Measurements from ENCODE around the gene TTC31. TPM values are rescaled to one million over a fixed set of nuclear protein-coding genes. Genes with fewer than 3 reads are reported as not detected.

TTC31 gene
- total RNA-seq (ENCODE audit: low replicate concordance), result 21.1 and 27.5 TPM in 2 replicates
- long read RNA-seq, partial matches to known transcripts, result 1 of 13 reads
- long read RNA-seq, other reads (novel, unspliced or antisense), result 8 of 13 reads

GRCh38 chr2:74482801-74483674 lies at the start of gene TTC31, which contains the start of gene CCDC142:
TSS of gene TTC31 (plus strand) at chr2:74483081. CDS start at chr2:74483096, 15 bp downstream.
TSS of gene CCDC142 (minus strand) at chr2:74482998. CDS start at chr2:74482837, 161 bp downstream.
- Mint-ChIP-seq H3K9me3 (no peaks in the 10 kb centered on the region), H3K27ac (peak within 1 kb of the TSS; percentile 98), H3K4me1 (ENCODE audit: unreplicated experiment) (peaks cover 21% of the 10 kb centered on the region), H3K36me3 (peaks cover 12% of the 10 kb centered on the region), H3K4me3 (peak within 1 kb of the TSS; percentile 100), H3K27me3 (no peaks in the 10 kb centered on the region)
- peak; percentile 92 for DNase-seq (ENCODE audit: extremely low spot score, unreplicated experiment)
- TF ChIP-seq CTCF (conservative IDR thresholded peaks at IDR 0.05), result peak; percentile 95

DNA sequence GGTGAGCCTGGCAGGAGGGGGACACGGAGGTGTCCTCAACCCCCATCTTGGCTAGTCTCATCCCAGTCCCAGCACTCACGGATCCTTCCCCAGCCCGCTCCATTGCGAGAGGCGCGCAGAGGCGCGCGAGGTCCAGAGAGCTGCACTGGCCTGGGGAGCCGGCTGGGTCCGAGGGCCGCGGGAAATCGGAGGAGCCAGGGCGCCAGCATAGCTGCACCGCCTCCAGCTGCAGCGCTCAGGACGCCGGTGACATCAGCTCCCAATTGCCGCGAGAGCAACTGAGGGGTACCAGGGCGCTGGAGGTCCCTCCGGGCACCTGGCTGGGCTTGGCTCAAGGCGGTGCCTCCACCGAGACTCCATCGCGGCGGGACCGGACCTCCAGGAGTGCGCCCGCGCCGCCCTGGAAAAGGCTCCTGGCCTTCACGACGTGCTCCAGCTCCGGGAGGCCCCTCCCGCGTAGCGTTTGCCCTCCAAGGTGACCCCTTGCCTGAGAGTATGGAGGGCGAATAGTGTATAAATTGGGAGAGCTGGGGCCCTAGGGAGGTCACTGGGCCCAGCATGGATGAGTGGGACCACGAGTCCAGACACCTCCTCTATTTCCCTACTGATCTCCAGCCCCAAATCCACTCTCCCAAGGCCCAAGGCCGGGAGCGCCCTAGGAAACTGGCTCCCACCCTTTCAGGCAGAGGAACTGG lies 46.6 kb upstream of the TTC31 start:
- H3K27ac Mint-ChIP-seq, result peak overlapping the region; percentile 62
- no peaks in the 10 kb centered on the region for H3K27me3 Mint-ChIP-seq
- no peak overlapping the region for H3K4me3 Mint-ChIP-seq
- peaks cover 26% of the 10 kb centered on the region for H3K4me1 Mint-ChIP-seq (ENCODE audit: unreplicated experiment)
- H3K36me3 Mint-ChIP-seq, result peaks cover 19% of the 10 kb centered on the region
- no peak for DNase-seq (ENCODE audit: extremely low spot score, unreplicated experiment)
- no peaks in the 10 kb centered on the region for H3K9me3 Mint-ChIP-seq
- TF ChIP-seq CTCF (conservative IDR thresholded peaks at IDR 0.05), result no peak

- H3K27me3 Mint-ChIP-seq, result peaks cover under 1% of the 10 kb centered on the region
- no peak for DNase-seq (ENCODE audit: extremely low spot score, unreplicated experiment)
- H3K36me3 Mint-ChIP-seq, result peaks cover 19% of the 10 kb centered on the region
- peak overlapping the region; percentile 6 for H3K27ac Mint-ChIP-seq
- H3K4me3 Mint-ChIP-seq, result no peak overlapping the region
- H3K4me1 Mint-ChIP-seq (ENCODE audit: unreplicated experiment), result peaks cover 26% of the 10 kb centered on the region
- no peaks in the 10 kb centered on the region for H3K9me3 Mint-ChIP-seq
- TF ChIP-seq CTCF (conservative IDR thresholded peaks at IDR 0.05), result no peak
Observed at GRCh38 chr2:74436848-74437695, 45.8 kb upstream of the TTC31 start.

GRCh38 chr2:74438248-74438647 lies 44.6 kb upstream of the TTC31 start:
- Mint-ChIP-seq H3K36me3 (peaks cover 19% of the 10 kb centered on the region), H3K27ac (peak overlapping the region; percentile 99), H3K4me3 (peak overlapping the region; percentile 96), H3K27me3 (peaks cover 5% of the 10 kb centered on the region), H3K4me1 (ENCODE audit: unreplicated experiment) (peaks cover 26% of the 10 kb centered on the region), H3K9me3 (no peaks in the 10 kb centered on the region)
- TF ChIP-seq CTCF (conservative IDR thresholded peaks at IDR 0.05), result no peak
- DNase-seq (ENCODE audit: extremely low spot score, unreplicated experiment), result no peak

DNA sequence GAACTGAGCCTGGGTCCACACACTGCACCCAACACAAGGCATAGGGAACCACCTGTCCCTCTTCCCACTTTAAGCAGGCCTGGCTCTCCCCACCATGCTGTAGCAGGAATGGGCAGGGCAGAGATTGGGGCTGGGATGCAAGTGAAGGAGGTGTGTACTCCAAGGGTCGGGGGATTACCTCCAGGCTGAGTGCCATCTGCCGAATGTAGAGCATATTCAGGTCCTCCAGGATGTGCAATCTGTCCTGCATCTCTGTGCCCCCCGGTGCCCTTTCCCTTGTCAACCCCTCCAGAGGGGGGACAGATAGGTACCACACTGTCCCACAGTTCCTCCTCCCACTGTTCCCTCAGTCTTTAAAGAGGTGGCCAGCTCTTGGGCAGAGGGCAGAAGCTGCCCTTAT lies 43.5 kb upstream of the TTC31 start:
- H3K27me3 Mint-ChIP-seq, result peaks cover 5% of the 10 kb centered on the region
- DNase-seq (ENCODE audit: extremely low spot score, unreplicated experiment), result no peak
- peaks cover 19% of the 10 kb centered on the region for H3K36me3 Mint-ChIP-seq
- H3K9me3 Mint-ChIP-seq, result no peaks in the 10 kb centered on the region
- TF ChIP-seq CTCF (conservative IDR thresholded peaks at IDR 0.05), result no peak
- H3K27ac Mint-ChIP-seq, result peak overlapping the region; percentile 99
- peak overlapping the region; percentile 96 for H3K4me3 Mint-ChIP-seq
- peaks cover 32% of the 10 kb centered on the region for H3K4me1 Mint-ChIP-seq (ENCODE audit: unreplicated experiment)
